H9 (cell line): ENCODE results near the gene LYST. TPM values are rescaled to one million over a fixed set of nuclear protein-coding genes. Genes with fewer than 3 reads are reported as not detected.

Experiments used
- DNase-seq: peaks from one replicate; pipeline ENCODE4 v3.0.0-alpha.2; 2017
- H2AFZ ChIP-seq: one replicate; pipeline ENCODE4 v1.6.1; 2013; ENCODE audit warnings: mild to moderate bottlenecking, low read length, control low read depth, moderate library complexity
- H2AK5ac ChIP-seq: 2 replicates; pipeline ENCODE4 v1.6.1; 2013; ENCODE audit warnings: low read length, control low read depth, mixed read lengths; ENCODE audit not compliant: insufficient read length
- H2BK120ac ChIP-seq: one replicate; pipeline ENCODE4 v1.6.1; 2013; ENCODE audit warnings: low read depth, mild to moderate bottlenecking, low read length, control low read depth, inconsistent platforms; ENCODE audit not compliant: poor library complexity, severe bottlenecking
- H2BK12ac ChIP-seq: 2 replicates; pipeline ENCODE4 v1.6.1; 2013; ENCODE audit warnings: low read length, control low read depth, mixed read lengths, low read depth; ENCODE audit not compliant: insufficient read length
- H2BK15ac ChIP-seq: 2 replicates; pipeline ENCODE4 v1.6.1; 2013; ENCODE audit warnings: low read depth, low read length, control low read depth
- H2BK20ac ChIP-seq: one replicate; pipeline ENCODE4 v1.6.1; 2013; ENCODE audit warnings: low read depth, mild to moderate bottlenecking, low read length, control low read depth, inconsistent platforms; ENCODE audit not compliant: poor library complexity, severe bottlenecking
- H2BK5ac ChIP-seq: 2 replicates; pipeline ENCODE4 v1.6.1; 2013; ENCODE audit warnings: low read length, control low read depth, mixed read lengths; ENCODE audit not compliant: insufficient read length
- H3K14ac ChIP-seq: 2 replicates; pipeline ENCODE4 v1.6.1; 2013; ENCODE audit warnings: low read length, control low read depth; ENCODE audit not compliant: insufficient read depth
- H3K18ac ChIP-seq: 2 replicates; pipeline ENCODE4 v1.6.1; 2013; ENCODE audit warnings: low read depth, mild to moderate bottlenecking, mixed read lengths, low read length, control low read depth; ENCODE audit not compliant: insufficient read length
- H3K23ac ChIP-seq: 2 replicates; pipeline ENCODE4 v1.6.1; 2013; ENCODE audit warnings: low read length, control low read depth, mixed read lengths, low read depth; ENCODE audit not compliant: insufficient read length
- H3K23me2 ChIP-seq: 2 replicates; pipeline ENCODE4 v1.6.1; 2013; ENCODE audit warnings: low read depth, mild to moderate bottlenecking, mixed read lengths, low read length, control low read depth; ENCODE audit not compliant: insufficient read length, poor library complexity, severe bottlenecking
- H3K27ac ChIP-seq: 2 replicates; pipeline ENCODE4 v1.5.1; 2013; ENCODE audit warnings: low read length, control low read depth, mixed read lengths, low read depth; ENCODE audit not compliant: insufficient read length
- H3K27me3 ChIP-seq: 2 replicates; pipeline ENCODE4 v1.6.1; 2013; ENCODE audit warnings: low read length, control low read depth, inconsistent platforms; ENCODE audit not compliant: insufficient read depth
- H3K4ac ChIP-seq: 2 replicates; pipeline ENCODE4 v1.6.1; 2013; ENCODE audit warnings: low read depth, mild to moderate bottlenecking, control low read depth, inconsistent platforms, low read length, moderate library complexity
- H3K4me1 ChIP-seq: 2 replicates; pipeline ENCODE4 v1.6.1; 2013; ENCODE audit warnings: low read length, control low read depth, inconsistent platforms; ENCODE audit not compliant: insufficient read depth
- H3K4me2 ChIP-seq: 2 replicates; pipeline ENCODE4 v1.6.1; 2013; ENCODE audit warnings: low read length, control low read depth, mixed read lengths; ENCODE audit not compliant: insufficient read length, insufficient read depth
- H3K56ac ChIP-seq: 2 replicates; pipeline ENCODE4 v1.6.1; 2013; ENCODE audit warnings: low read depth, mild to moderate bottlenecking, mixed read lengths, low read length, control low read depth; ENCODE audit not compliant: insufficient read length
- H3K79me1 ChIP-seq: 2 replicates; pipeline ENCODE4 v1.6.1; 2013; ENCODE audit warnings: low read depth, mild to moderate bottlenecking, moderate library complexity, low read length, control low read depth, inconsistent platforms; ENCODE audit not compliant: insufficient read depth, poor library complexity, severe bottlenecking
- H3K79me2 ChIP-seq: 2 replicates; pipeline ENCODE4 v1.6.1; 2013; ENCODE audit warnings: low read length, control low read depth, inconsistent platforms; ENCODE audit not compliant: insufficient read depth
- H3K9ac ChIP-seq: 2 replicates; pipeline ENCODE4 v1.6.1; 2013; ENCODE audit warnings: low read length, control low read depth, mixed read lengths; ENCODE audit not compliant: insufficient read length; ENCODE audit errors: extremely low read depth
- H3K9me3 ChIP-seq: one replicate; pipeline ENCODE4 v1.6.1; 2013; ENCODE audit warnings: low read depth, low read length, inconsistent platforms; ENCODE audit not compliant: control insufficient read depth
- H3T11ph ChIP-seq: one replicate; pipeline ENCODE4 v1.6.1; 2013; ENCODE audit warnings: mild to moderate bottlenecking, low read length, control low read depth, inconsistent platforms
- H4K20me1 ChIP-seq: one replicate; pipeline ENCODE4 v1.6.1; 2013; ENCODE audit not compliant: control insufficient read depth, insufficient read length, insufficient read depth
- H4K5ac ChIP-seq: 2 replicates; pipeline ENCODE4 v1.6.1; 2013; ENCODE audit warnings: low read depth, mild to moderate bottlenecking, mixed read lengths, low read length, control low read depth; ENCODE audit not compliant: insufficient read length
- H4K8ac ChIP-seq: replicated peaks from 2 replicates; pipeline ENCODE4 v1.6.1; 2013; ENCODE audit warnings: low read length, control low read depth, mixed read lengths, low read depth; ENCODE audit not compliant: insufficient read length
- H4K91ac ChIP-seq: 2 replicates; pipeline ENCODE4 v1.6.1; 2013; ENCODE audit warnings: low read depth, mild to moderate bottlenecking, moderate library complexity, mixed read lengths, low read length, control low read depth; ENCODE audit not compliant: insufficient read length
- H3K27ac Mint-ChIP-seq, 3 experiments: 2 replicates in 2 of 3; 3 replicates in 1 of 3; pipeline ENCODE4 v1.8.0; 2020 to 2021; ENCODE audit warnings: mixed read lengths in 3 of 3, mild to moderate bottlenecking in 1 of 3, moderate library complexity in 1 of 3
- H3K27me3 Mint-ChIP-seq: 2 replicates; pipeline ENCODE4 v1.8.0; 2021; ENCODE audit warnings: low read depth, mild to moderate bottlenecking, moderate library complexity, mixed read lengths
- H3K36me3 Mint-ChIP-seq, 3 experiments: 2 replicates in 2 of 3; 3 replicates in 1 of 3; pipeline ENCODE4 v1.8.0; 2020 to 2021; ENCODE audit warnings: low read depth in 3 of 3, mixed read lengths in 3 of 3; ENCODE audit not compliant: insufficient read depth in 1 of 3
- H3K4me1 Mint-ChIP-seq, 2 experiments: 2 replicates each; pipeline ENCODE4 v1.8.0; 2020; ENCODE audit warnings: mixed read lengths in 2 of 2
- H3K4me3 Mint-ChIP-seq, 2 experiments: 2 replicates in 1 of 2; 3 replicates in 1 of 2; pipeline ENCODE4 v1.8.0; 2020 to 2021; ENCODE audit warnings: mild to moderate bottlenecking in 2 of 2, mixed read lengths in 2 of 2, moderate library complexity in 1 of 2
- H3K9me3 Mint-ChIP-seq, 2 experiments: 2 replicates in 1 of 2; 3 replicates in 1 of 2; pipeline ENCODE4 v1.8.0; 2020; ENCODE audit warnings: mild to moderate bottlenecking in 2 of 2, mixed read lengths in 2 of 2, moderate library complexity in 1 of 2
- CTCF ChIP-seq: fragments of 200-600 bp; sonication (generic); conservative IDR thresholded peaks from 3 replicates; pipeline ENCODE4 v1.8.0; 2021; ENCODE audit warnings: antibody characterized with exemption, mild to moderate bottlenecking
- WGBS: extraction: QIAGEN DNeasy Blood & Tissue Kit; methylation state at CpG from one replicate; pipeline ENCODE4 v1.1.7; 2013; ENCODE audit warnings: missing lambda C conversion rate, low lambda C conversion rate, mixed read lengths; ENCODE audit not compliant: insufficient read length; ENCODE audit errors: extremely low coverage; 5-methylcytosine and 5-hydroxymethylcytosine counted together
- total RNA-seq: library from RNA; stranded (reverse); gene quantifications from 2 replicates; pipeline ENCODE4 v1.2.1, GENCODE V29; 2021

LYST gene
- total RNA-seq, 1 experiment from 2014 or later = 0.13 TPM

GRCh38 chr1:235859789-235860188 is 6.9 kb downstream of the LYST start:
- H3K4ac ChIP-seq = no peak overlapping the region
- H3K36me3 Mint-ChIP-seq = no peaks in the 10 kb centered on the region
- H3K18ac ChIP-seq = no peak overlapping the region
- no peak overlapping the region for H4K8ac ChIP-seq
- no CpG with 5 or more reads among the region's 1 CpG for WGBS
- no peak overlapping the region for H3K56ac ChIP-seq
- no peak overlapping the region for H2BK5ac ChIP-seq
- H3K27ac Mint-ChIP-seq = no peak overlapping the region
- no peaks in the 10 kb centered on the region for H3K4me1 Mint-ChIP-seq
- no peaks in the 10 kb centered on the region for H4K20me1 ChIP-seq
- no peak overlapping the region for H2BK120ac ChIP-seq
- no peak for TF ChIP-seq CTCF
- no peak overlapping the region for H3K4me3 Mint-ChIP-seq
- H4K91ac ChIP-seq = no peak overlapping the region
- no peak overlapping the region for H3K27ac ChIP-seq
- H2AK5ac ChIP-seq = no peak overlapping the region
- peaks cover 2% of the 10 kb centered on the region; the same call in 1 of the 2 replicates for H3K27me3 ChIP-seq
- H3K14ac ChIP-seq = no peak overlapping the region
- H3K23ac ChIP-seq = no peak overlapping the region
- H2BK20ac ChIP-seq = no peak overlapping the region
- no peak overlapping the region for H2BK15ac ChIP-seq
- H2BK12ac ChIP-seq = no peak overlapping the region
- H3K9ac ChIP-seq = no peak overlapping the region
- no peak overlapping the region for H3K4me2 ChIP-seq
- H3K23me2 ChIP-seq = no peaks in the 10 kb centered on the region
- no peak overlapping the region for H4K5ac ChIP-seq
- H3T11ph ChIP-seq = no peak overlapping the region
- no peak for DNase-seq
- no peaks in the 10 kb centered on the region for H3K9me3 Mint-ChIP-seq
- H3K4me1 ChIP-seq = no peaks in the 10 kb centered on the region; the same call in 1 of the 2 replicates
- peaks cover 17% of the 10 kb centered on the region for H3K27me3 Mint-ChIP-seq
- no peaks in the 10 kb centered on the region for H3K79me1 ChIP-seq
- no peaks in the 10 kb centered on the region for H3K79me2 ChIP-seq
- no peak overlapping the region for H2AFZ ChIP-seq
- no peaks in the 10 kb centered on the region for H3K9me3 ChIP-seq
